GM03348 (cell line): ENCODE data around the gene CPN2.

Experiments
- DNase-seq: peaks from one replicate; pipeline ENCODE4 v3.0.0; 2012; ENCODE audit warnings: low spot score

Gene CPN2

DNA sequence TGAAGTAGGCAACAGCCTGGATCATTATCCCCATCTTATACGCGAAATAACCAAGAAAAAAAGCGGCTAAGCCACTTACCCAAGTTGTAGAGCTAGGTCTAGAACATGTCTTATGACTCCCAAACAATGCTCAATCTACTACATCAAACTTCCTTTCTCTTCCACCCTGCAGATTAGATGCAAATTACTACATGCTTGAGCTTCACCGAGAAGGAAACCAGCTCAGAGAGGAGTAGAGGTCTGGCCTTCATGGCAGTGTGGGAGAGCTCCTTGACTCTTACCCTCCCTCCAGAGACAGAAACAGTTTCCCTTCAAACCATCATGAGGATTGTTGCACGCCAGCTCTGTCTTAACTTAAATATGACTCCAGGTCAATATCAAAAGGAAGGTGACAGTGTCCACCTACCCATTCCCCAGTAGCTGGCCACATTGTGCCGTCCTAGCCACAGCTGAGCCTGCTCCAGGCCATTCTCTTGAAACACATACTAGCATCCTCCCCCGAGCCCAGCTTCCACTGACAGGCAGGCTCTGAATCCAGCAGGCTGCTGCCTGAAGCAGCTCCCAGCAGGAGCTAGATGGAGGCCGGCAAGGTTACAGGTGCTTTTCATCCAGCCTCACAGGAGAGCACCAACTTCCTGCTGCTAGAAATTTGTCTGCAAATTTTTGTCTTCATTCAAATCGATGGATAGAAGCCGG, 56.8 kb downstream of the CPN2 start:
- DNase-seq: no peak

DNA sequence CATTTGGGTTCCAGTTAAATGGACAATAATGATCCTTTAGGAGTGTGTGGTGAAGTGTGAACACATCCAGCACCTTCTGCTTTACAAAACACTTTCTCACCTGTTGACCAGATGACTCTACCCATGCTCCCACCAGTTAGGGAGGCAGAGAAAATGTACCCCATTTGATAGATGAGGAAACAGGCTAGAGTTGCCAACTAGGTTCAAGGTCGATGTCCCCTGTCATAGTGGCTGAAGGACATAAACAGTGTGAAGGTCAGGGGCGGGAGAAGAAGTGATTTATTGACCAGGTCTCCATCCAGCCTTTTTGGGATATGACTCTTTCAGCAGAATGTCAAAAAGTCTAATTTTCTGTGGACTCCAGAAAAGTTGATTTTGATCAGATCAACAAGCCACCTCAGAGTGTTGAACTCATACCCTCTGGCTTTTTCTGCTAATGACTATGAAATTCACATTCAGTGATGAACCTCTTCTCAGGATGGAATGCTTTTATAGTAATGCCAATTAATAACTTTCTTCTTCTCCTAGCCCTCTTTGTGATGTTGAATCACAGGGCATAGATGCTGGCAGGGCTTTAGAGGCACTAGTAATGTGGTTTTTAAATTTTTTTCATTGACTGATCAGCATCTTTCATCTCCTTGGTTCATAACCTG, 57.5 kb downstream of the CPN2 start:
- no peak for DNase-seq

DNA sequence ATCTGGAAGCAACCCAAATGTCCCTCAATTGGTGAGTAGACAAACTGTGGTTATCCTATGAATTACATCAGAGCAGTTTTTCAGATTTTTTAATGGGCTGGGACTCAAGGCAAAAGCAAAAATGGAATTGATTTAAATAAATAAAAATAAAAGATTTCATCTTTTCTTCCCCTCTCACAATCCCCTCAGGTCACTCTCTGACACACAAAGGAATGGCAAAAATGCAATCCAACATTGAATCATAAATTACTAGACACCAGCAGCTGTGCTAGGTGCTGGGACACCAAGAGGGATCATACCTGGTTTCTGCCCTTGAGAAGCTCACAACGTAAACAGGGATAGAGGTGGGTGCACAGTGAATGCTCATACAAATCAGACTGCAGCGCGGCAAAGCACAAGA, 58.8 kb downstream of the CPN2 start:
- no peak for DNase-seq
